SK-MEL-5 (cell line): ENCODE results near the gene MOCS3. TPM values are rescaled to one million over a fixed set of nuclear protein-coding genes. Genes with fewer than 3 reads are reported as not detected.
A peak's percentile ranks its signal among the peaks of the same experiment; 100 is the strongest.

Experiments used
- DNase-seq: peaks from one replicate; pipeline ENCODE4 v3.0.0-alpha.2; 2016; ENCODE audit warnings: low read depth, low spot score
- in situ Hi-C: cut with HindIII; loops from 2 replicates; pipeline ENCODE4 v1.10.0; 2016; ENCODE audit warnings: low sequenced_read_pairs, high pct_unique_total_duplicates, low pct_unique_long_range_greater_than_20kb
- total RNA-seq: library from RNA; depleted of rRNA; stranded (reverse); fragments of >200 nt; shearing (Covaris generic); gene quantifications from 2 replicates; pipeline ENCODE4 v1.2.3, GENCODE V29; 2014

The MOCS3 gene
- total RNA-seq, 1 experiment from 2014 or later, result 13.9 TPM

- in situ Hi-C loops, result loop anchor here (25.0 kb wide), 1 partner anchor 315 kb away; no protein-coding TSS in a partner anchor
- peak; percentile 64 for DNase-seq
Measured at GRCh38 chr20:50996901-50997865, 38.6 kb downstream of the MOCS3 start.

- DNase-seq, result no peak
- in situ Hi-C loops, result loop anchor here (25.0 kb wide), 1 partner anchor 313 kb away; no protein-coding TSS in a partner anchor
Measured at GRCh38 chr20:50999355-50999754, 40.7 kb downstream of the MOCS3 start.

GRCh38 chr20:51001430-51002265 is 43.0 kb downstream of the MOCS3 start:
- in situ Hi-C loops, result no loop called here
- no peak for DNase-seq

GRCh38 chr20:51002633-51003032 is 44.0 kb downstream of the MOCS3 start:
- DNase-seq, result no peak
- in situ Hi-C loops, result no loop called here

GRCh38 chr20:51003753-51004152 is 45.1 kb downstream of the MOCS3 start:
- no peak for DNase-seq
- in situ Hi-C loops, result no loop called here

- in situ Hi-C loops, result no loop called here
- DNase-seq, result no peak
Measured at GRCh38 chr20:51004305-51004727, 45.7 kb downstream of the MOCS3 start.

GRCh38 chr20:51004781-51005180 is 46.2 kb downstream of the MOCS3 start:
- in situ Hi-C loops, result no loop called here
- no peak for DNase-seq

- in situ Hi-C loops, result no loop called here
- DNase-seq, result no peak
Measured at GRCh38 chr20:51005214-51005613, 46.6 kb downstream of the MOCS3 start.

GRCh38 chr20:51008718-51009117 is 50.1 kb downstream of the MOCS3 start:
- in situ Hi-C loops, result no loop called here
- DNase-seq, result no peak

GRCh38 chr20:51009303-51010042 is 50.9 kb downstream of the MOCS3 start:
- no peak for DNase-seq
- in situ Hi-C loops, result no loop called here

- in situ Hi-C loops, result no loop called here
- DNase-seq, result no peak
Measured at GRCh38 chr20:51010043-51010365, 51.4 kb downstream of the MOCS3 start.

GRCh38 chr20:51010932-51011331 is 52.3 kb downstream of the MOCS3 start:
- in situ Hi-C loops, result no loop called here
- no peak for DNase-seq

- in situ Hi-C loops, result no loop called here
- no peak for DNase-seq
Measured at GRCh38 chr20:51011479-51011878, 52.9 kb downstream of the MOCS3 start.

GRCh38 chr20:51012357-51012756 is 53.7 kb downstream of the MOCS3 start:
- DNase-seq, result no peak
- in situ Hi-C loops, result no loop called here
